H1 (cell line): ENCODE measurements around the gene ARHGAP32. TPM values are rescaled to one million over a fixed set of nuclear protein-coding genes. Genes with fewer than 3 reads are reported as not detected.

Experiments used
- ATF3 ChIP-seq: IDR thresholded peaks from 2 replicates; pipeline ENCODE4 v1.6.1; 2011; ENCODE audit warnings: low read depth, mild to moderate bottlenecking, low read length; ENCODE audit not compliant: insufficient read depth
- CEBPB ChIP-seq: IDR thresholded peaks from 2 replicates; pipeline ENCODE4 v1.6.1; 2012; ENCODE audit warnings: low read depth, low read length
- JUND ChIP-seq: IDR thresholded peaks from 2 replicates; pipeline ENCODE4 v1.6.1; 2011; ENCODE audit warnings: mild to moderate bottlenecking, improper control_type of control experiment, low read length
- POLR2AphosphoS5 ChIP-seq: IDR thresholded peaks from 2 replicates; pipeline ENCODE4 v1.6.1; 2011; ENCODE audit warnings: low read depth, low read length
- POU5F1 ChIP-seq: IDR thresholded peaks from 2 replicates; pipeline ENCODE4 v1.6.1; 2011; ENCODE audit warnings: low read depth, mild to moderate bottlenecking, low read length, moderate library complexity
- RBBP5 ChIP-seq: IDR thresholded peaks from 2 replicates; pipeline ENCODE4 v1.7.1; 2012; ENCODE audit warnings: low read depth, mild to moderate bottlenecking, inconsistent platforms, low read length, moderate library complexity, borderline replicate concordance
- SIN3A ChIP-seq, 2 experiments: IDR thresholded peaks in 1 of 2; conservative IDR thresholded peaks in 1 of 2; 2 replicates each; pipeline ENCODE4 v1.6.1; 2011 to 2012; ENCODE audit warnings: low read length in 2 of 2, improper control_type of control experiment in 1 of 2, low read depth in 1 of 2, mild to moderate bottlenecking in 1 of 2
- SUZ12 ChIP-seq: fragments of 200-600 bp; sonication (generic); IDR thresholded peaks from 2 replicates; pipeline ENCODE4 v1.6.1; 2012; ENCODE audit warnings: mild to moderate bottlenecking, inconsistent platforms, low read length, moderate library complexity, mixed read lengths
- TBP ChIP-seq: IDR thresholded peaks from 2 replicates; pipeline ENCODE4 v1.6.1; 2011; ENCODE audit warnings: low read depth, low read length, improper control_type of control experiment
- polyA plus RNA-seq, 7 experiments: library from polyadenylated mRNA; depleted of rRNA in 3 of 7; stranded (reverse) in 5 of 7; unstranded in 2 of 7; fragments of >200 nt in 5 of 7; fragments of 200-250 nt in 2 of 7; gene quantifications; 1 replicate in 5 of 7; 2 replicates in 1 of 7; 4 replicates in 1 of 7; pipeline versions ENCODE4 v1.2.1 to v1.2.3, GENCODE V29; 2011 to 2013; ENCODE audit warnings: missing spikeins in 2 of 7, mixed read lengths in 2 of 7
- total RNA-seq: library from RNA; stranded (reverse); fragmentation: NEBNext Ultra II Directional; extraction: Animal tissue kit (Norgen Biotek cat#: 25700); gene quantifications from 2 replicates; pipeline ENCODE4 v1.2.1, GENCODE V29; 2021

ARHGAP32 gene
- total and polyA plus RNA-seq, 2 of the 8 experiments (the other 6 are each of a cell fraction or from before 2014, with no cell fraction given) = 13.7 to 30.0 TPM

- TF ChIP-seq SUZ12 (no peak), CEBPB (no peak), TBP (no peak), POLR2AphosphoS5 (no peak), POU5F1 (no peak), ATF3 (no peak), RBBP5 (no peak), JUND (no peak), SIN3A (conservative IDR thresholded peaks at IDR 0.05 in 1 of 2, IDR thresholded peaks at IDR 0.05 in 1 of 2; ENCODE audit: low read depth in 1 of 2, low read length in 2 of 2) (no peak)
Measured at GRCh38 chr11:129202646-129203045, 10.5 kb upstream of the ARHGAP32 start (continued).
